Stimulated activated CD8-positive, alpha-beta memory T cell treated with anti-CD3 and anti-CD28 coated beads, Interleukin-2, amount 100 ng/mL, for 48 hours (primary cell): ENCODE measurements around the gene FMNL2.

Source experiments
- DNase-seq, 2 donors: peaks; one replicate each; pipeline ENCODE4 v3.0.0-alpha.2; 2020; ENCODE audit warnings: low read depth in 2 of 2

Gene FMNL2

DNA sequence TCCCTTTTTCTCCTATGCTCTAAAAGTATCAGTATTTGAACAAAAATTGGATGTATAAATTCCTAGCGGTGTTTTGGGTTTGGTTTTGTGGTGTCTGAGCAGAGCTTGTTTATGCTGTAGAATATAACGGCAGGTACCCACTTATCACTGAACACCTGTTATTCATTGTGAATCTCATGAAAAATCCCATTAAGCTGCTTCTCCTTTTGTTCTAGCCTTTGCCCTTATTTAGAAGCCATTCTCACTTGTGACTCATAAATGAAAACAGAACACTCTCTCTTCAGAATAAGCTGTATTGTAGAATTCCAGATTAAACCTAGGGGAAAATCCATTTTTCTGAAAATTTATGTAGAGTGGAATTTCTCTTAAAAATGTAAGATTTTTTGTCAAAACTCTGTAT is 278.3 kb downstream of the FMNL2 start:
- DNase-seq, result no peak

DNA sequence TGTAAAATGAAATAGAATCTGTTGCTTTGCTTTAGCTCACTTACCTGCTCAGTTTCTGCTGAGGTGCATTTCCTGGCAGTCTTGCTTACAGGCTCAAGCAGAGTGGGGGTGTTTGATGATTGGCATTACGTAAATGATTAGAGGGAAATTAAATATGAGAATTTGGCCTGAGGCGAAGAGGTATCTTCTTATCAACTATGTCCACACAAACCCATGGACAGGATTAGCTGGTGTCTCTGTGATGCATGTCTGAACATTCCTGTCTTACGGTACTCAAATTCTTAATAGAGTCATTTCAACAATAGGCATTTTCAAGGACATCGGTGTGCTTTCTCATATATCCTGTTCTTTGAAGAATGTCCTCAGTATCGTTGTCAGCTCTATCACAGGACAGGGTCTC is 280.2 kb downstream of the FMNL2 start:
- no peak for DNase-seq

DNA sequence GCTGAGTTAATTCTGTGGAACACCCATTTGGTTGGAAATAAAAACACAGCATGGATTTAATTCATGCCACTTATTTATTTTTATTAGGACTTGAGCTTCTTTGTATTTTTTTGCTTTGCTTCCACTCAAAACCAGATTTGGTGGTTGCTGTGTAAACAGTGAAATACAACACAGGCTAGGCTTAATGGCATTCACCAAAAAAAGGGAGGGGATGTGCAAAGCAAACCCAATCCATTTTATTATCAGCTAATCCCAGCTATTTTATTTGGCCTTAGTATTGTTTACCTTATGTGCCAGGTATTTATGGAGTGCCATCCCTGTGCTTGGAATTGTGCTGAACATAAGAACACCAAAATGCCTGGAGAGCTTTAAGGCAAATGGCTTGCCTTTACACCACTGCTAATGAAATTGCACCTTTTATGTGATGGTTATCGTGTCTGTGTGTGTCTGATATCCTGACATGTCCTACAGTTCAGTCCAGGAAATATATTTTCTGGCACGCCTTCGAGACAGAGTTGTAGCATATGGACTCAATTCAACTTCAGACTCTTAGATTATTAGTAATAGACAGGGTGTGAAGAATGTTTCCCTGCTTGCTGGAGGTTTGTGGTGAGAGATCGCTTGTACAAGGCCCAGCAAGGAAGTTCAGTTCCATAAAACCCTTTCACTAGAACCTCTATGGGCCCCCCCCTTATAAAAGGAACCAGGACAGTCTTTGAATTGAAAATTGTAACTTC is 282.6 kb downstream of the FMNL2 start:
- no peak for DNase-seq

DNA sequence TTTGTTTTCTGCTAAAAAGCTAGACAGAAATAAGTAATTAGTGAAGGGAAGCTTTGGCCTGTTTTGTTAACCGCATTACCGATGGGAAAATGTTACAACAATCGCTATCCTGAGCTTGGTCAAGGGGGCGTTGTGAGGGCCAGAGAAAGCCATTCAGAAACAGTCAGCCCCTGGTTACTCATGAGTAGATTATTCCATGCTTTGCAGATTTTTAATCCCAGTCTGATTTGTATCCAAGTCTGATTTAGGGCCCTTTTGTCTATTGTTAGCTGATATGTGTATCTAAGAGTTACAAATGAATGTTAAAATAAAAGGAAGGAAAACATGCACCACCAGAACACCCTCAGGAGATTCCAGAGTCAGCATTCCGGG is 283.2 kb downstream of the FMNL2 start:
- no peak for DNase-seq

- DNase-seq, result no peak
These were observed 285.2 kb downstream of the FMNL2 start for GRCh38 chr2:152620208-152620607.

DNA sequence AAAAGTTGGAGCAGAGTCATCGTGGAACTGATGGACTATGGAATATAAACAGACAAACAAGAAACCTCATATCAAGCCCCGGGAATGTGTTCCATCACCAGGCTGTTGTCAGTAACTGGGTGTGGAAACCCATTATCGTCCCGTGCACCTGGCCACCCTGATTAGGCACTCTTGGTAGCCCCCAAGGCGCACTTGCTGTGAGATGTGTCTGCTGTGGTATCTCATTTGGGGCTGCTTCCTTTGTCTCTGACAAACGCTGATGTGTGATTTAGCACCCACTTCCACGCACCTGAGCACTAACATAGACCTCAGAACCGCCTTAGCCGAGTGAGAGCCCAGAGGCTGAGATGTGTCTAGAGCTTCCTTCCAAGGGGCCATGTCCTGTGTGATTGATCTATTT is 286.0 kb downstream of the FMNL2 start:
- DNase-seq, result no peak

DNA sequence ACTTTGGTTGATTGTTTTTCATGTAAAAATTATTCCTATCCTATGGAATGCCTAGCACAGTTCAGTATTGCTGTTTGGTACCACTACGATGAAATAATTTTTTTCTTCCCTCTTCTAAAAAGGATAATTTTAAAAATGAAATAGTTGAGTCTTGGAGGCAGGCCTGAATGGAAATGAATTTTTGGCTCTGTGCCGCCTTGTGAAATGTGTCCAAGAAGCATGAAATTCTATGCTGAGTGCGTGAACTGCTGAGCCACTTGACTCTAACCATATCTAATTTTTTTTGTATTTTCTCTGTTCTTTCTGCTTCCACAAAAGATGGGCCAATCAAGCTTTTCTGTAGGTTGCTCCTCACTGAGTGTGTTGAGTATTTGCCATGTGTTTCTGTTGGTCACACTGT is 287.2 kb downstream of the FMNL2 start:
- no peak for DNase-seq

GRCh38 chr2:152623076-152623740 is 288.2 kb downstream of the FMNL2 start:
- DNase-seq, result no peak

DNA sequence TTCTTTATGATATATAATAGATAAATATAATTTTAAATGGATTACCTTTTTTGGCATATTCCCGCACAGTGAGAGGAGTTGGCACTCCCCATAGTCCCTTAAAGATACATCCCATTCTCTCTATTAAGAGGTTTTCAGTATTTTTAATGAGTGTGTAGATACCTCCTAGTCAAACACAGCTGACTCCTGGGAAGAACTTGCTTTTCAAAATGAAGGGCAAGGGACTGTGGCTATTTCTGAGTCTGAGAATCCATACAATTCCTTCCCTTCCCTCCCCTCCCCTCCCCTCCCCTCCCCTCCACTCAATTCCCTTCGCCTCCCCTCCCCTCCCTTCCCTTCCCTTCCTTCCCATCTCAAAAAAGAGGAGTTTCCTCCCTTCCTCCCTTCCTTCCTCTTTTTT is 288.8 kb downstream of the FMNL2 start:
- no peak for DNase-seq

DNA sequence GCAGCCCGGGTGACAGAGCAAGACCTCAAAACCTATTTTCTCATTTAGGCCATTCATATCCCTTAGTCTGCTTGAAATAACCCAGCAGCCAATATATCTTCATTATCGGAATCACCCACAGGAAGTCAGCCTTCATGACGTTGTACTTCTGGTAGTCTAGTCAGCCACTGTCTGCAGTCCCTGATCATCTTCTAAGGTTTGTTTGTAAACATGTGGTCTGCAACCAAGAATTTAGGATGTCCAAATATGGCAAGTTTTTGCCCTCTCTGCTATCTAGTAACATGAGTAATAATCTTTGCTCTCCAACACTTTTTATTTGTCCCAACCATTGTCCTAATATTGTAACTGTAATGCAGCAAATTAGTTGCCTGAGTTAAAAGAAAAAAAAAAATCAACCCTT is 289.8 kb downstream of the FMNL2 start:
- DNase-seq, result no peak

GRCh38 chr2:152626911-152627339 is 292.0 kb downstream of the FMNL2 start:
- no peak for DNase-seq

DNA sequence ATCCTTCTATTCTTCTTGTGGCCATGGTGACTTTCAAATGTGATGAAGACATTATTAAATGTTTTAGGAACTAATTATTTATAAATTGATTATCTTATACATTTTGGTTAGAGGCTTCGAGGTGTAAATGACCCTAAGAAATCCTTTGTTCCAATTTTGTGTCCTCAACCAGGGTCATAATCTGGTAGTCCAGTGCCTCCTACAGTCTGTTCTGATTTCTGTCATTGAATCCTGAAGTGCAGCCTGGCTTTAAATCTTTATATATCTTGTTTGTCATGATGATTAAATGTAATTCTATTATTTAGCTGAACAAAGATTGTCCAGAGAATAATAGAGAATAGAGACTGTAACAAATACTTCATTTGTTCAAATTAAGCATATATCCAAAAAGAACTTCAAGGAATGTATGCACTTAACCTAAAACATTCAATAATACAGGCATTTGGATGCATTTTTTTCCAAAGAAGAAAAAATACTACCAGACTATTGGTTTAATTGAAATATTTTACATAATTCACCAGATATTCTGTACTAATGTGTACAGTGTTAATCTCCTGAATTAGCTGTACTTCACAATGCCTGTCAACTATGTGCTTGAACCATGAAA is 292.5 kb downstream of the FMNL2 start:
- DNase-seq, result no peak

GRCh38 chr2:152629202-152629601 is 294.2 kb downstream of the FMNL2 start:
- no peak for DNase-seq

GRCh38 chr2:152630466-152630865 is 295.5 kb downstream of the FMNL2 start:
- DNase-seq, result no peak

DNA sequence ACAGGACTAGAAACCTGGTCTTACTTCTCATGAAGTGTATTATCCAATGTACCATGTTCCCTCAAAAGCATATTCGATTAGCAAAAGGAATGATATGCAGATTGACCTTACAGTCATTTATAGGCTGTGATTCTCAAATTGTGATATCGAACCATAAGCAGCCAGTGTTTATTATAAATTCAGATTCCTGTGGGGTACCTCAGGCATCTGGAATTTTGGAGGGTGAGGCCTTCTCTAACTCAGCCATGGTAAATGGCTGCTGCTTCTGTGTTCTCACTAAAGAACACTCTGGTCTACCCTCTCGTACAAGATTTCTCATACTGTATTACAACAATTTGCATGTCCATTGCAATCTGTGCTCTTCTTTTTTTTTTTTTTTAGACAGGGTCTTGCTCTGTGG is 297.8 kb downstream of the FMNL2 start:
- no peak for DNase-seq

GRCh38 chr2:152635635-152636298 is 300.8 kb downstream of the FMNL2 start:
- peak; percentile 34 to 52 for DNase-seq

GRCh38 chr2:152637251-152637650 is 302.3 kb downstream of the FMNL2 start:
- no peak for DNase-seq

DNA sequence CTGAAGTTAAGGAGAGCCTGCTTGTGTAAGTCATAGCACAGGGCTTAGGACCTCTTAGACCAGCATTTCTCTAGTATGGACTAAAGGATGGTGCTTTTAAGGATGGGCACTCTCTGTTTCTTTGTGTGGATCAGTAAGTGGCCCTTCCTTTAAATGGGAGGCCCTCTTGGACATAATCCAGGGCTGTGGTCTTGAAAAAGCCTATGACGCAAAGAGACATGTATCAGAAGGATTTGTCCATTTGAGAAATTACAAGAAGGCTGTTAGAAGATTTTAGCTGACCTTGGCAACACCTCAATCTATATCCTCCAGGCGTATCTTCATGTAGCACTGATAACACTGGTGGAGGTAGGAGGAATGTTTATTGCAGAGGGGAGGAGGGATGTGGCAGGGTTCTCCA is 303.1 kb downstream of the FMNL2 start:
- no peak for DNase-seq

DNA sequence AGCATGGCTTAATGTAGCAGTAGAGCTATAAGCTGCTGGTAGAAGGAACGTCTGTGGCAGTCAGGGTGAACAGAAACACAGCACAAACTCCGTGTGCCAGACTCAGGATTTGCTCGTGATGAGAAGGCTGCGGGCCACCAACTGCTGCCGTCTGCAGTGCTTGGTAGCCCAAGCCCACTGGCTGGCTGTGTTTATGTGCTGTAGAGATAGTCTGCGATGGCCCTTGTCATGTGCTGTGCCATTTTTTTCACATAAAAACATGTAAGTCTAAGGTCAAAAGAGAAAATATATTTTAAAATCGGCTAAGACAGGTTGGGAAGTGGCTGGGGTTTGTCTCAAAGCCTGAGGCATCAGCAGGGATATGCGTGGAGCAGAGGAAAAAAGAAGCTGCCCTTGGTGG is 303.6 kb downstream of the FMNL2 start:
- no peak for DNase-seq

DNA sequence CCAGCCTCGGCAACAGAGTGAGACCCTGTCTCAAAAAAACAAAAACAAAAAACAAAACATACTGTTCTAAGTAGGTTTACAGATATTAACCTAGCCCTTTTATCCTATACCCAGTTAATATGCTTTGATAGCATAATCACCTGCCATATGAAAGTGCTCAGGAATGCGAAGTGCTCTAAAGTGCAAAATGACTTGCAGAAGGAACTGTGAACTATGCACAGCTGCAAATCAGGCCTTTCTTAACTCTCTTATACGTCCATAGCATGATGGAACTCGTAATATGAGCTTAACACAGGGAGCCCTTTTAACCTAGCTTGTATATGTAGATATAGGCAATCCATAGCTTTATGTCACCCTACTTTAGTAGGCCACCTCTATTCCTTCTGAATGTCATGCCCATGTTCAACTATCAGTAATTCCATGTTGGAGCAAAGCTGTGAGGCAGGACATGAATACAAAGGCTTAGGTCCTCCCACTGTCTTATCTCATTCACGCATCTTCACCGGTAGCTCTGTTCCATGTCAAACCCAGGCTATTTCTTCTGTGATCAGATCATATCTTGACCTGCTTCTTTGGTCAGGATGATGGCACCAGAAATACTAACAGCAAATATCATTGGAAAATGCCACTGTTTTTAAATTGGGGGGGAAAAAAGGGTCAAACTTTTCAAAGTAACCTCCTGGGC is 309.4 kb downstream of the FMNL2 start:
- no peak for DNase-seq

DNA sequence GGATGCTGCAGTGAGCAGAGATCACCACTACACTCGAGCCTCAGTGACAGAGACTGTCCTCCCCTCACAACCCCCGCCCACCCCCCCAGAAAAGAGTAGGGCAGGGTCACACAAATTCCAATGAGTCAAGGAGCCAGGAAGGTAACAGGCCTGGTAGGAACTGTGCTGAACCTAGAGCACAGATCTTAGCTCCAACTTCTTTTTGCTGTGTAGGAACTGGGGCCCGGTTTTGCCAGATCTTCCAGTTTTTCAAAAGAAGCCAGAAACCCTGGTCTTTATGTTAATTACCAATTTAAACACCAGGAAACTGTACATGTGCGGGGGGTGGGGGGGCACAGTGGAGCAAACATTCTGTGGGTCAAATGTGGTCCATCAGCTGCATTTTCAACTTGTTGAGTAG is 311.3 kb downstream of the FMNL2 start:
- no peak for DNase-seq

- no peak for DNase-seq
These were observed 311.8 kb downstream of the FMNL2 start for GRCh38 chr2:152646775-152647174.
